Tibial nerve (tissue), 4 donors: Measurements from ENCODE around the gene ERC2. TPM values are rescaled to one million over a fixed set of nuclear protein-coding genes. Genes with fewer than 3 reads are reported as not detected.

ENCODE experiments used
- DNase-seq, 2 donors: peaks; one replicate each; pipeline ENCODE4 v3.0.0-alpha.2; 2019; ENCODE audit warnings: low spot score in 2 of 2
- H3K27ac ChIP-seq, 4 donors: fragments of 200-600 bp; sonication (generic) in 3 of 4; one replicate each; pipeline ENCODE4 v1.5.1; 2017 to 2019; ENCODE audit warnings: mild to moderate bottlenecking in 1 of 4
- H3K27me3 ChIP-seq, 2 donors: fragments of 200-600 bp; sonication (generic) in 1 of 2; one replicate each; pipeline versions ENCODE4 v1.5.1 to v1.6.0; 2017 to 2019
- H3K36me3 ChIP-seq, 3 donors: fragments of 200-600 bp; sonication (generic); one replicate each; pipeline ENCODE4 v1.5.1; 2018 to 2019
- H3K4me1 ChIP-seq, 4 donors: fragments of 200-600 bp; sonication (generic) in 3 of 4; one replicate each; pipeline ENCODE4 v1.5.1; 2017 to 2019
- H3K4me3 ChIP-seq, 4 donors: fragments of 200-600 bp; sonication (generic) in 3 of 4; one replicate each; pipeline ENCODE4 v1.5.1; 2017 to 2019; ENCODE audit warnings: mild to moderate bottlenecking in 1 of 4, moderate library complexity in 1 of 4
- H3K9me3 ChIP-seq, 4 donors: fragments of 200-600 bp; sonication (generic) in 3 of 4; one replicate each; pipeline ENCODE4 v1.5.1; 2017 to 2019
- CTCF ChIP-seq, 5 experiments: fragments of 200-600 bp in 3 of 5; fragments of 450-650 bp in 2 of 5; sonication (generic) in 3 of 5; IDR thresholded peaks; one replicate each; pipeline ENCODE4 v1.5.1; 2016 to 2019; ENCODE audit warnings: antibody characterized with exemption in 5 of 5, mild to moderate bottlenecking in 3 of 5, moderate library complexity in 2 of 5
- EP300 ChIP-seq, 2 donors: sonication (generic); formaldehyde crosslinking; IDR thresholded peaks; one replicate each; pipeline ENCODE4 v1.6.1; 2017; ENCODE audit warnings: antibody characterized with exemption in 2 of 2, mild to moderate bottlenecking in 1 of 2
- POLR2A ChIP-seq, 2 donors: fragments of 450-650 bp; IDR thresholded peaks; one replicate each; pipeline ENCODE4 v1.6.1; 2017; ENCODE audit warnings: antibody characterized with exemption in 2 of 2, mild to moderate bottlenecking in 2 of 2, moderate library complexity in 2 of 2
- WGBS, 2 donors: methylation state at CpG; one replicate each; pipeline ENCODE4 v1.1.5; 2018; 5-methylcytosine and 5-hydroxymethylcytosine counted together
- total RNA-seq, 4 donors: library from RNA; depleted of rRNA; stranded (reverse); fragments of >200 nt; gene quantifications; one replicate each; pipeline ENCODE4 v1.1.0, GENCODE V29; 2016

Gene ERC2
- total RNA-seq, 4 donors from 2014 or later, result 0.84 to 0.98 (median 0.90) TPM; not detected in 1

DNA sequence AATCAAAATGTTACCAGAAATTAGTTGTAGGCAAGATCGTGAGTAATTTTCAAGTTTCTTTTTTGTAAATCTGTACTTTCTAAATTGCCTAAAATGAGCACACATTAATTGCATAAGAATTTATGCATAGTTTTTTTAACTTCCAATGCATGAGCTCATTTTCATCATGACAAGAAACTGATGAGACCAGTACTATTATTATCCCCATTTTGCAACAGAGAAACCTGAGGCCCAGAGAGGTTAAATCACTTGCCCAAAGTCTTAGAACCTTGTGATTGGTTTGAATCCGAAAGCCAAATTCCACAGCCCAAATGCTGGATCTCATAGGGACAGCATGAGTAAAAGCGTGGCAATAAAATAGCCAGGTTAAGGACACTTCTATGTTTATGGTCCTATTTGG lies 274.7 kb downstream of the ERC2 start:
- no peak for DNase-seq
- H3K36me3 ChIP-seq, result no peaks in the 10 kb centered on the region
- H3K27ac ChIP-seq, result no peak overlapping the region
- 77 to 91% methylated on average over 3 of the region's 3 CpGs for WGBS, 2 donors
- no peaks in the 10 kb centered on the region for H3K9me3 ChIP-seq
- H3K27me3 ChIP-seq, result no peaks in the 10 kb centered on the region
- peaks cover 0 to 14% (median 0%) of the 10 kb centered on the region in 4 donors for H3K4me1 ChIP-seq
- no peak overlapping the region for H3K4me3 ChIP-seq
- TF ChIP-seq CTCF (IDR thresholded peaks at IDR 0.05) (no peak), POLR2A (IDR thresholded peaks at IDR 0.05) (no peak), EP300 (IDR thresholded peaks at IDR 0.05) (no peak)

DNA sequence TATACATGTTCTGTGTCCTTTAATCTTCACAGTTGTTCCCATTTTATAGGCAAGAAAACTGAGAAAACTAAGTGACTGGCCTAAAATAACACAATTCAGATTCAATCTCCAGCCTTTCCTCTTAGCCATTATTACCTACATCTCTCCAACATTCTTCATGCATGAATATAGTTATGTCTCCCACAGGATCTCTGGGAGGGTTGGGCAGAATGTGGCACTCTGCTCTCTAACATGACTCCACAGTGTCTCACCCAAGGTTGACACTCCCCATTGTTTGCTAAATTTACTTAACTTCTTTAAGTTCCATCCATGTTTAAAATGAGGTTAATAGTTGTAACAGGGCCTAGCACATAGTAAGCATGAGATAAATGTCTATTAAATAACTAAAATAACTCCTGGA lies 276.3 kb downstream of the ERC2 start:
- TF ChIP-seq POLR2A (IDR thresholded peaks at IDR 0.05), result no peak
- no peak for TF ChIP-seq CTCF (IDR thresholded peaks at IDR 0.05)
- TF ChIP-seq EP300 (IDR thresholded peaks at IDR 0.05), result no peak
- no peaks in the 10 kb centered on the region for H3K9me3 ChIP-seq
- no peaks in the 10 kb centered on the region for H3K36me3 ChIP-seq

DNA sequence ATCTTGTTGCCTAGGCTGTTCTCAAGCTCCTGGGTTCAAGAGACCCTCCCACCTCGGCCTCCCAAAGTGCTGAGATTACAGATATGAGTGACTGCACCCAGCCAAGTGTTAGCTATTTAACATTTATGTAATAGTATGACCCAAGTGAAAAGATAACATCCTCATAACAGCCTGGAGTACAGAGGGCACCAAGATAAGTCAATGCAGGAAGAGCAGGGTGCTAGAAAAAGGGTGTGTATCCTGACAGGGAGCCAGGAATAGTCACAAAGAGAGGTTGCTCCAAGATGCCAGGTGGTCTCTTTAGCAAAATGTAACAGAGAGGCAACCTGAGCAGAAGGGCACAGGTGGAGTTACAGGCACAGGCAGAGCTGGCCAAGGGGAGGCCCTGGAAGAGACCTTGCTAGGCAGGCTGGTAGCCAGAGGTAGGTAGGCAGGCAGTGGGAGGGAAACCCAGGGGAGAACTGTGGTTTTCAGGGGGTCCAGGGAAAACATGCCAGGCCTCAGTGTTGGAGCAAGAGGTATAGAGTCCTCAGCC lies 277.4 kb downstream of the ERC2 start:
- 80 to 89% methylated on average over 1 of the region's 1 CpG for WGBS, 2 donors
- no peaks in the 10 kb centered on the region for H3K36me3 ChIP-seq
- no peaks in the 10 kb centered on the region for H3K27me3 ChIP-seq
- DNase-seq, result no peak
- H3K27ac ChIP-seq, result no peak overlapping the region
- no peaks in the 10 kb centered on the region for H3K4me1 ChIP-seq
- H3K9me3 ChIP-seq, result no peaks in the 10 kb centered on the region
- no peak for TF ChIP-seq POLR2A (IDR thresholded peaks at IDR 0.05)
- TF ChIP-seq EP300 (IDR thresholded peaks at IDR 0.05), result no peak
- TF ChIP-seq CTCF (IDR thresholded peaks at IDR 0.05), result no peak
- H3K4me3 ChIP-seq, result no peak overlapping the region

More for the DNA sequence above, 276.3 kb downstream of the ERC2 start:
- H3K27me3 ChIP-seq, result no peaks in the 10 kb centered on the region
- no peak for DNase-seq
- no peak overlapping the region for H3K4me3 ChIP-seq
- no peak overlapping the region for H3K27ac ChIP-seq
- H3K4me1 ChIP-seq, result peaks cover 0 to 1% (median 0%) of the 10 kb centered on the region in 4 donors

- DNase-seq, result no peak
- no peaks in the 10 kb centered on the region for H3K9me3 ChIP-seq
- H3K27ac ChIP-seq, result no peak overlapping the region
- H3K4me1 ChIP-seq, result no peaks in the 10 kb centered on the region
- no peaks in the 10 kb centered on the region for H3K36me3 ChIP-seq
- TF ChIP-seq EP300 (IDR thresholded peaks at IDR 0.05), result no peak
- no peak for TF ChIP-seq POLR2A (IDR thresholded peaks at IDR 0.05)
- no peak for TF ChIP-seq CTCF (IDR thresholded peaks at IDR 0.05)
- H3K27me3 ChIP-seq, result no peaks in the 10 kb centered on the region
- no peak overlapping the region for H3K4me3 ChIP-seq
Observed at GRCh38 chr3:56190130-56190529, 278.1 kb downstream of the ERC2 start.

DNA sequence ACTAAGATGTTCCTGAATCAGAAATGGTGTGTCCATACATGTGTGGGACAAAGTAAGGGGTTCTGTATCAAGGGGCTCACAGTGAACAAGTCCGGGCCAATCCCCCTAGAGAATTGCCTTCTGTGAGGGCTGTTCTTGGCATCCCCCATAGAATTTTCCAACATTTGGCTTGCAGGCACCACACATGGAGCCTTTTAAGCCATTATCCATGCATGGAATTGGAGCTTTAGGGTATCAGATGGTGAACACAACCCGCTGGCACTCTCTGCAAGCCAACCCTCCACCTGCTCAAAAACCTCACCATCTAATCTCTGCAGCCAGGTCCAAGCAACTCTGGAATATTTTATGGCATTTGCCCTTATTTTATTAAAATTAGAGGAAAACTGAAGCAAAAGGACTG lies 278.7 kb downstream of the ERC2 start:
- Histone ChIP-seq H3K27ac (no peak overlapping the region), H3K36me3 (no peaks in the 10 kb centered on the region), H3K4me1 (no peaks in the 10 kb centered on the region), H3K9me3 (no peaks in the 10 kb centered on the region), H3K4me3 (no peak overlapping the region), H3K27me3 (no peaks in the 10 kb centered on the region)
- TF ChIP-seq EP300 (IDR thresholded peaks at IDR 0.05) (no peak), CTCF (IDR thresholded peaks at IDR 0.05) (no peak), POLR2A (IDR thresholded peaks at IDR 0.05) (no peak)
- no peak for DNase-seq
- 85 to 94% methylated on average over 2 of the region's 2 CpGs for WGBS, 2 donors
